GM21825 (cell line): ENCODE results near the gene MARCHF7.
"Not testable (repeated sequence)": the region's sequence is repeated elsewhere in the genome, so short reads cannot be mapped to it uniquely, and the experiment has no call there.

Experiments used
- ATAC-seq: cut with Tn5 transposase; IDR thresholded peaks from one replicate; pipeline ENCODE4 v1.9.1; 2021; ENCODE audit warnings: mild to moderate bottlenecking, moderate library complexity; ENCODE audit not compliant: unreplicated experiment

The MARCHF7 gene

DNA sequence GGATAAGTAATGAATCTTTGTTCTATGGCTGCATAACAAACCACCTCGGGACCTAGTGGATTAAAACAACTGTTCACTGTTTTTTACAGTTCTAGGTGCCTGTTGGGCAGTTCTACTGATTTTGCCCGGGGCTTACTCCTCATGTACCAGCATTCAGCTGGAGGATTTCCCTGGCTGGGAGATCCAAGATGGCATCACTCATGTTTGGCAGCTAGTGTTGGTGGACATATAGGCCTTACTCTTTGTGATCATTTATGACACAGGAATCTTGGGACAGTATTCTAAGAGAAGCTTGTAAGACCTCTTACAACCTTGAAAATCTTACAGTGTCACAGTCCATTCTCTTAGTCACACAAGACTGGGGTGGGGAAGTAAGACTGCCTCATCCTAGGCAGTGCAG, 4.6 kb downstream of the MARCHF7 start:
- ATAC-seq, result no peak

DNA sequence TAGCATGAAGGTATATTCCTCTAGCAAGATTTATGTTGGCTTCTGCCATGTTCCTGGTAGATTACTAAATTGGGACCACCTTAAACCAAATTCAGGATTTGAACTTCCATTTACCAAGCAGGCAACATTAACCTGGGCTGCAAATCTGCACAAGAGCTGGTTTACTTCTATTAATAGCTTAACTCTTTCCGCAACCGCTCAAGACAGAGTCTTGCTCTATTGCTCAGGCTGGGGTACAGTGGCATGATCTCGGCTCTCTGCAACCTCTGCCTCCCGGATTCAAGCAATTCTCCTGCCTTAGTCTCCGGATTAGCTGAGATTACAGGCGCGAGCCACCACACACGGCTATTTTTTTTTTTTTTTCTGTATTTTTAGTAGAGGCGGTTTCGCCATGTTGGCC, 8.4 kb downstream of the MARCHF7 start:
- ATAC-seq, result no peak

DNA sequence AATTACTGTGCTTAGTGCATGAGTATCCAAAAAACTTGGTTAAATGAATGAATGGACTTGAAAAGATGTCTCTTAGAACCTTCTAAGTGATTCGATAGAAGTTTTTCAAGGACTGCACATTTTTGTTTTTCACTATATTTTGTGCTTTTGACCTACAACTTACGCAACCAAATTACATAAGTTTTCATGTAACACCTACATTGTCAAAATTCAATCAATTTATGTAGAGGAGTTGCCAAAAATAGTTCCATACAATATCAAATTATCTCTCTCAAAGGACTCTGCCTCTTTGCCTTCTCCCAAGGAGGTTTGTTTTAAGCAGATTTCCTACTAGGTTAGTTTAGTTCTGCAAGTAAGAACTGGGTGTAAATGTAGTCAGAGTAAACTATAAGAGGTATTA, 10.3 kb downstream of the MARCHF7 start:
- no peak for ATAC-seq

DNA sequence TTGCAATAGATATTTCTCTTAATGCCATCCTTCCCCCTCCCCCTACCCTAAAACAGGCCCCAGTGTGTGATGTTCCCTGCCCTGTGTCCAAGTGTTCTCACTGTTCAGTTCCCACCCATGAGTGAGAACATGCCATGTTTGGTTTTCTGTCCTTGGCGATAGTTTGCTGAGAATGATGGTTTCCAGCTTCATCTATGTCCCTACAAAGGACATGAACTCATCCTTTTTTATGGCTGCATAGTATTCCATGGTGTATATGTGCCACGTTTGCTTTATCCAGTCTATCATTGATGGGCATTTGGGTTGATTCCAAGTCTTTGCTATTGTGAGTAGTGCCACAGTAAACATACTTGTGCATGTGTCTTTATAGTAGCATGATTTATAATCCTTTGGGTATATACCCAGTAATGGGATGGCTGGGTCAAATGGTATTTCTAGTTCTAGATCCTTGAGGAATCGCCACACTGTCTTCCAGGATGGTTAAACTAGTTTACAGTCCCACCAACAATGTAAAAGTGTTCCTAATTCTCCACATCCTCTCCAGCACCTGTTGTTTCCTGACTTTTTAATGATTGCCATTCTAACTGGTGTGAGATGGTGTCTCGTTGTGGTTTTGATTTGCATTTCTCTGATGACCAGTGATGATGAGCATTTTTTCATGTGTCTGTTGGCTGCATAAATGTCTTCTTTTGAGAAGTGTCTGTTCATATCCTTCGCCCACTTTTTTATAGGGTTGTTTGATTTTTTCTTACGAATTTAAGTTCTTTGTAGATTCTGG, 12.7 kb downstream of the MARCHF7 start:
- ATAC-seq, result not testable (repeated sequence)

DNA sequence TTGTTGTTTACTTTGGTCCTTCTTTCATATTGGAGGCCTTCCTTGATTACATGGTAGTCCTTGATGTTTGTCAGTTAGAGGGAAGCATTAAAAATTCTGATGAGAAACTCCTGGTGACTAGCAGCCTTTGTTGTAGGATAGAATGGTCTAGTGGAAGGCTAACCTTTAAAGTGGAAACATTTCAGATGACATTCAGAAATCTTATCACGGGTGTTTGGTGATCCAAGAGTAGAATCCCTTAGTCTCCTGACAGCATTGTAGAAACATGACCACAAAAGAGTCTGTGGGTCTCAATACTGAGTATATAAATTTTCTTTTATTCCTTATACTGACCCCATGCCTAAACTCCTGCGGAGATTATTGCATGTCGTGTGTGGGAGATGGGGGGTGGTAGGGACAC, 13.4 kb downstream of the MARCHF7 start:
- no peak for ATAC-seq

DNA sequence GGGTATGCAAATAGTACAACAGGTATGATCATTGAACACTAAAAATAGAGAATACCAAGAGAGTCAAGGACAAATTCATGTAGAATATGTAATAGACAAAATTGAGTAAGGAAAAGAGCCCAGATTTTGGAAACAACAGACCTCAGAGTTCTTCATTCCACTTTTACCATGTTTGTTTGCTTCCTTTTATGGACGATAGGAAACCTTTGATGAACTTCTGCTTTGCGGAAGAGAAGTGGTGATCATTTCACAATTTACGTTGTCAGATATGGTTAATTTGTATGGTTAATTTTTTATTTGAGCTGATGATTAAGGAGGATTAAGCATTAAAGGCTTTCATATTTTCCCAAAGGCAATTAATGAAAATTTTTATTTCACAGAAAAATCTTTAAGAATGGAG, 16.3 kb downstream of the MARCHF7 start:
- ATAC-seq, result no peak

DNA sequence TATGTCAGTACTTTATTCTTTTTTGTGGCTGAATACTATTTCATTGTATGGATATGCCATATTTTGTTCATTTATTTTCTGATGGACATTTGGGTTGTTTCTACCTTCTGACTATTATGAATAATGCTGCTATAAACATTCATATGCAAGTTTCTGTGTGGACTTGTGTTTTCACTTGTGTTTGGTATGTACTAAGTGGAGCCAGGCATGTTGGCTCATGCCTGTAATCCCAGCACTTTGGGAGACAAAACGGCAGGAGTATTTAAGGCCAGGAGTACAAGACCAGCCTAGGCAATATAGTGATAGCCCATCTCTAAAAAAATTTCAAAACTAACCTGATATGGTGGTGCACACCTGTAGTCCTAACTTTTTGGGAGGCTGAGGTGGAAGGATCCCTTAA, 23.3 kb downstream of the MARCHF7 start:
- ATAC-seq, result no peak

DNA sequence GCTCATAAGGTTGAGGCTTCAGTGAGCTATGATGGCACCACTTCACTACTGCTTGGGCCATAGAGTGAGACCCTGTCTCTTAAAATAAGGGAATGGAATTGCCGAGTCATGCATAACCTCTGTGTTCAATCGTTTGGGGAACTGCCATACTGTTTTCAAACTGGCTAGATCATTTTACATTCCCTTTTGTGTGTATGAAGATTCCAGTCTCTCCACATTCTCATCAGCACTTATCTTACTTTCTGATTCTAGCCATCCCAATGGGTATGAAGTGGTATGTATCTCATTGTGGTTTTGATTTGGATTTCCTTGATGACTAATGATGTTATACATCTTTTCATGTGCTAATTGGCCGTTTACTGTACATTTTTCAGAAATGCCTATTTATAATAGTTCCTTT, 23.7 kb downstream of the MARCHF7 start:
- no peak for ATAC-seq

DNA sequence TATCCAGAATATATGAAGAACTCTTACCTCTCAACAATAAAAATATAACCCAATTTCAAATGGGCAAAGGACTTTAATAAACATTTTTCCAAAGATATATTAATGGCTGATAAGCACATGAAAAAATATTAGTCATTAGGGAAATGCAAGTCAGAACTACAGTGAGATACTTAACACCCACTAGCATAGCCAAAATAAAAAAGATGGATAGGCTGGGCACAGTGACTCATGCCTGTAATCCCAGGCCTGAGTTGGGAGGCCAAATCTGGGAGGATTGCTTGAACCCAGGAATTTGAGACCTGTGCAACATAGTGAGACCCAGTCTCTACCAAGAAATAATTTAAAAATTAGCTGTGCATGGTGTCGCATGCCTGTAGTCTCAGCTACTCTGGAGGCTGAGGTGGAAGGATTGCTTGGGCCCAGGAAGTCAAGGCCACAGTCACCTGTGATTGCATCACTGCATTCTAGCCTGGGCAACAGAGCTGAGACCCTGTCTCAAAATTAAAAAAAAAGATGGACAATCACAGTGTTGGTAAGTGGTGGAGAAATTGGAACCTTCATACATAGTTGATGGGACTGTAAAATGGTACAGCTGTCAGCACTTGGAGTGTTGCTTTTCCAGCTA, 25.1 kb downstream of the MARCHF7 start:
- no peak for ATAC-seq

DNA sequence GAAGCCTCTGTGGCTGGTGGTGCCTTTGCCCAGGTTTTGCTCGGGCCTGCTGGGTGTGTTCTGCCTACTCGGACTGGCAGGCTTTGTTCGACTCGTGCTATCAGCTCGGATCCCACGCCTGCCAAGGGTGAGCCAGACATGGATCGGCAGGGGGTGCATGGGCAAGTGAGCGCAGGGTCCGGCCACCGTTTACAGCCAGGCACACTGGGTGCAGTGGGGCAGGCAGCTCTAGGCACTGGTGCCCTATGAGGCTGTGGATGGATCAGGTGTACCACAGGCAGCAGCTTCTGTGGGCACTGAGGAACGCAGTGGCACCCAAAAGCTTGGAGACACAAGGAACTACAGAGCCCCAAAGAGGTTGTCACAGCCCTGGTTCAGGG, 25.6 kb downstream of the MARCHF7 start:
- no peak for ATAC-seq

DNA sequence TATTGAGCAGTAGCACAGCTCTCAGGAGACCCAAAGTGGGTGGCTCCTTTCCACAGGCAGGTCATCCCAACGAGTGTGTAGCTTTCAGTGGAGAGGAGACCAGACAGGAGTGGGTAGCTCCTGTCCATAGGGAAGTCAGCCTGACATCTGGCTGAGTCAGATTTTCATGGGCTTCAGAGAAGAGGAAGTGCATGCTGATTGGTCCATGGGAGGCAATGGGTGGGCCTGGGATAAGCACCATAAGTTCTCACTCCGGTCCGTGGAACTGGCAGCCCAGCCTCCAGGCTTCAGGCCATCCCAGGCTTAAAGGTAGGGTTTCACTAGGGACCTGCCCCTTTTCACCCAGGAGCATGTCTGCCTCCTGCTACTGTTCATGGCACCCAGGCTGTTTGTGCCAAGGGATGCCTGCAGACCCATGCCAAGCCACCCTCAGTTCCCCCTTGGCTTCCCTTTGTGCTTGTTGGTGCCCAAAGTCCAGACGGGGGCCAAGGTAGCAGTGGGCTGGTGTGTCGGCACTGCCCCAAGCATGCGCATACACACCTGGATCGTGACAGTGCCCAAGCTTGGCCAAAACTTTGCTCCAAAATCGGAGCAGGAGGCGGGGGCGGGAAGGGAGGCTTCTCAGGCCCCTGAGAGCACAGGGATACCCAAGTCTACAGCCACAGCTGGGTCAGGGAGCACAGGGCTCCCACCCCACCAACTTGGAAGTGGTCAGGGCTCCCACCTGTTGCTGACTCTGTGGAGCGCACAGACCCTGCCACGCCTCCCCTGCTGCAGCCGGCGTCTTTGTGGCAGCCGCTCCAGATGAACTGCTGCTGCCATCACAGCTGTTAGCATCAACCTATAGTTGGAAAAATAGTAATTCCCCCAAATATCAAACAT, 26.4 kb downstream of the MARCHF7 start:
- no peak for ATAC-seq

DNA sequence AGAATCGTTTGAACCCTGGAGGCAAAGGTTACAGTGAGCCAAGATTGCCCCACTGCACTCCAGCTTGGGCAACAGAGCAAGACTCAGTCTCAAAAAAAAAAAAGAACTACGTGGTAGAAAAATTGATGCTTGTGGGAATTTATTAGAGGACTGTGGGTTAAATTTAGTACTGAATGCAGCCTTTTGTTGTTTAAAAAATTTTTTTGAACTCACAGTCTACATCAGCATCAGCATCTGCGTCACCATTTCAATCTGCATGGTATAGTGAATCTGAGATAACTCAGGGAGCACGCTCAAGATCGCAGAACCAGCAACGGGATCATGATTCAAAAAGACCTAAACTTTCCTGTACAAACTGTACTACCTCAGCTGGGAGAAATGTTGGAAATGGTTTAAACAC, 30.5 kb downstream of the MARCHF7 start:
- ATAC-seq, result no peak

DNA sequence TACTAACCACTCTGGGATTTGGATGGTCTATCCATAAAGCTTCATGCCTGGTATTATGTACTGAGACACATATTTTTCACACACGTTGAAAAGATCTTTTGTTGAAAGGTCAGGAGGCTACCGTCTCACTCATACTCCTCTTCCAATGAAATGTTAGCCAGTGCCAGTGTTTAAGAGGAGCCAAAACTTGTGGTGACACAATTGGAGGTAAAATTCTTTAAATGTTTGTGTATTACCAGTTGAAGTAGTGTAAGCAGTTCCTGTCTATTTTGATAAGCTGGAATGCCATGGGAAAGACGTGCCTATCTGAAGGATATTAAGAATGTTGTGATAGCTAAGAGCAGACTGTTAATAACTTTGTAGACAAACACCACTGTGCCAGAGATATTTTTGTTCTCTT, 32.1 kb downstream of the MARCHF7 start:
- no peak for ATAC-seq

DNA sequence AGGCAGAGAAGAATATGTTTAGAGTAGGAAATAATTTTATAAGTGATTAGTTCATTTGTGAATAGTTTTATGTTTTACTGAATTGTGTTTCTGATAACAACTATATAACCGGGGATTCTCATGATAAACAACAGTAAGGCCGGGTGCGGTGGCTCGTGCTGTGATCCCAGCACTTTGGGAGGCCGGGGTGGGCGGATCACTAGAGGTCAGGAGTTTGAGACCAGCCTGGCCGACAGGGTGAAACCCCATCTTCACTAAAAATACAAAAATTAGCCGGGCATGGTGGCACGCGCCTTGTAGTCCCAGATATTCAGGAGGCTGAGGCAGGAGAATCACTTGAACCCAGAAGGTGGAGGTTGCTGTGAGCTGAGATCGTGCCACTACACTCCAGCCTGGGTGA, 32.9 kb downstream of the MARCHF7 start:
- ATAC-seq, result not testable (repeated sequence)

DNA sequence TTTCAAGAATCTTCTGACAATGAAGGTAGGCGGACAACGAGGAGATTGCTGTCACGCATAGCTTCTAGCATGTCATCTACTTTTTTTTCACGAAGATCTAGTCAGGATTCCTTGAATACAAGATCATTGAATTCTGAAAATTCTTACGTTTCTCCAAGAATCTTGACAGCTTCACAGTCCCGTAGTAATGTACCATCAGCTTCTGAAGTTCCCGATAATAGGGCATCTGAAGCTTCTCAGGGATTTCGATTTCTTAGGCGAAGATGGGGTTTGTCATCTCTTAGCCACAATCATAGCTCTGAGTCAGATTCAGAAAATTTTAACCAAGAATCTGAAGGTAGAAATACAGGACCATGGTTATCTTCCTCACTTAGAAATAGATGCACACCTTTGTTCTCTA, 35.8 kb downstream of the MARCHF7 start:
- ATAC-seq, result no peak

DNA sequence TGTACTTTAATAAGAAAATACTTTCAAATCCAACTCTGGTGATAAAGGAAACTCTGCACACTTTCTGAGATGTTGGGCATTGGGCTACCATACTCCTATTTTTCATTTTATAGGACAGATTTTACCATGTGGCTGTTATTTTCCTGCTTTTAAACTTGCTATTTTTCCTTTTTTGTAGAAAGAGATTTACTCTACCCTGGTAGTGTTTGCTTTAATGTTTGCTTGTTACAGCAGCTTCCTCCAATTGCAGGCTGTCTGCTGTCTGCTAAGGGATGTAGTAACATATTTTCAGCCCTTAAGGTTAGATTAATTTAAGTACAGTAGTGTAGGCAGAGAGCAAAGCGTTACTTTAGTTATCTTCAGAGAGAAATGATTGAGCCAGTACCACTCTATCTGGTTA, 38.6 kb downstream of the MARCHF7 start:
- ATAC-seq, result no peak

DNA sequence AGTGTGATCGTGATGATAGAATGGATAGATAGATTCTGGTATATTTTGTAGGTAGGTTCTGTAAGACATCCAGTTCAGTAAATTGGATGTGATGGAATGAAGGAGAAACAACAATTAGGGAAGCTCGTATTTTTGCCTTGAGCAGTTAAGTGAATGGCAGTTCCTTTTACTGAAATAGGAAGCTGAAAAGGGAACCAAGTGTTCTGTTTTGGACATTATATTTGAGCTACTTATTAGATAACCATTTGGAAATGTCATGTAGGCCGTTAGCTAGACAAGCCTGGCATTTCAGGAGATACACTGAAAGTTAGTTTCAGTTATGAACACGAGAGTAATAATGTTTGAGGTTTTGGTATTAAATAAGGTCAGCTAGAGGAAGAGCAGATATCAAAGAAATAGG, 41.5 kb downstream of the MARCHF7 start:
- ATAC-seq, result no peak

DNA sequence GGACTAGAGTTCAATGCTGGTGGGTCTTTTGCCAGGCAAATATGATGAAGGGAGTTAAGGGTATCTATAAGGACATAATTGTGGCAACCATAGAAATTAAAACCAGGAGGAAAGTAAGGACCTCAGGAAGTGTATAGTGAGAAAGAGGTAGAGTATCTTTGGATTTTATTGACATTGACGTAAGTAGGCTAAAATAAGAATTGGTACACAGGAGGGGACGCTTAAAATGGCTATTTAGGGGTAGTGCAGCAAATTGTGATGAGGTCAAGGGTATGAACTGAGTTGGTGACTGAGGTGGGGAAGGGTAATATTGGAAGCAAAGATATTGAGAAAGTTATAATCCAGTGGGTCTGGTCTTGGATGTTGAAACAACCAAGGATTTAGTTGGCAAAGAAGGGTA, 42.7 kb downstream of the MARCHF7 start:
- no peak for ATAC-seq

DNA sequence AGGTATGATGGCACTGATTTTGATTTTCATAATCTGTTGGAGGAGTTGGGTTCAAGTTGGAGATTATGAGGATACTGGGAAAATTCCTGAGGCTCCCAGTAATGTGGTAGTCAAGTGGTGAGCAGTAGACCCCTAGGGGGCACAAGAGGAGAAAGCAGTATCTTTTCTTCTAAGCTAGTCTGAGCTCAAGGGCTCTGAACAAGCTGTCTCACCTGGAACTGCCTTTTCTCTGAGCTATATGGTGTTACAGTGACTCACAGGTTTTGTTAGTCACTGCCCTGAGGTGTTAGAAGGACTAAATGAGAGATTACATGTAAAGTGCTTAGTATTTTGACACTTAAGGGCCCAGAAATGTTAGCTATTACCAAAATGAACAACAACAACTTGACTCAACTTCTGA, 43.5 kb downstream of the MARCHF7 start:
- ATAC-seq, result no peak

DNA sequence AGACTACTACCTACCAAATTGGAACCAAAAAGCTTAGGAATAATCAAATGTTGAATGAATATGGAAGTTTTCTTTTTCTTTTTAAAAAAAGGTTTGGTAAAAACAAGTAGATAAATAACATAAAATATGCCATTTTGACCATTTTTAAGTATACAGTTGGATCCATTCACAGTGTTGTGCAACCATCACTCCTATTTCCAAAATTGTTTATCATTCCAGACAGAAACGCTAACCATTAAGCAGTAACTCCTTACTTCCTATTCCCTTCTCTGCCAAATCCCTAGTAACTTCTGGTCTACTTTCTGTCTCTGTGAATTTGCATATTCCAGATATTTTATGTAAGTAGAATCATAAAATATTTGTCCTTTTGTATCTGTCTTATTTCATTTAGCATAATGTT, 45.9 kb downstream of the MARCHF7 start:
- no peak for ATAC-seq

DNA sequence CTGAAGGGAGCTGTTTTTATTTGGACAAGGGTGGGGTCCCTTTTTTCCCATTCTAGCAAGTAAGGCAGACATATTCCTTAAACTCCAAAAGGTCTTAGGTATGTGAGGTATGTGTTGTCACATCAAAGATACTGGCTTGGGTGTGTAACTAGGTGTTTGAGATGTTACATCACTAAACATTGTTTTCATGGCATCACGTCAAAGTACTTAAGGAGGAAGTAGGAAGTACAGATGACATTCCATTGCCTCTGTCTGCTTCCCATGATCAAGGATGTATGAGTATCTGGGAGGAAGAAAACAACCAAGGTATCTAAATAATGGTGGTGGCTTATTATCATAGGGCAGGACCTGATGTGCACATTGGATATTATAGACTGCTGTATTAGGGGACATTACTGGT, 46.4 kb downstream of the MARCHF7 start:
- ATAC-seq, result no peak

DNA sequence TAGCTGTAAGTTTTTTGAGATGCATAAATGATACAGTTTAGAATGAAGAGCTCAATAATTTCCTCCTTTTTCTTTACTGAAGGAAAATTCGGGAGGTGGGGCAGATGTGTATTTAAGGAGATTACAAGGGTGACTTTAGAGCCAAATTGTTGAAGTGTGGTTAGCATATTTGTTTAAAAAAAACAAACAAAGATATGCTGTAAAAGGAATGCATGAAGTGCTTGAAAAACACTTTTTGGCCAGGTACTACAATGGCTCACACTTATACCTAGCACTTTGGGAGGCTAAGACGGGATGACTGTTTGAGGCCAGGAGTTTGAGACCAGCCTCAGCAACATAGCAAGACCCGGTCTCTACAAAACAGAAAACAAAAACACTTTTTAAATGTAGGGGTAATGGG, 47.3 kb downstream of the MARCHF7 start:
- no peak for ATAC-seq
